ENCODE data around the gene IDI2. TPM values are rescaled to one million over a fixed set of nuclear protein-coding genes. Genes with fewer than 3 reads are reported as not detected.

IDI2 gene
- total and polyA plus RNA-seq, 2 of the 13 experiments (the other 11 are each of a cell fraction or from before 2014, with no cell fraction given), result not detected

GRCh38 chr10:1056326-1057105 is 30.9 kb upstream of the IDI2 start, which contains the start of gene WDR37 (continued):
- no peak for TF ChIP-seq ZUFSP (CRISPR knock-in tag; IDR thresholded peaks at IDR 0.05; ENCODE audit: borderline replicate concordance)
- TF ChIP-seq DZIP1 (CRISPR knock-in tag; IDR thresholded peaks at IDR 0.05), result 0 out of 2 replicates have a peak, but pooled peaks have one; percentile 22
- no peak for TF ChIP-seq NCOA2 (CRISPR knock-in tag; IDR thresholded peaks at IDR 0.05)
- TF ChIP-seq HDAC2 (CRISPR knock-in tag; IDR thresholded peaks at IDR 0.05), result peak; percentile 41
- TF ChIP-seq HBP1 (CRISPR knock-in tag; IDR thresholded peaks at IDR 0.05; ENCODE audit: low read depth), result 0 out of 2 replicates have a peak, but pooled peaks have one; percentile 23
- TF ChIP-seq TFAP4 (IDR thresholded peaks at IDR 0.05; ENCODE audit: borderline replicate concordance, low read depth), result peak; percentile 24; the same call in 1 of the 2 replicates
- TF ChIP-seq ZNF576 (CRISPR knock-in tag; IDR thresholded peaks at IDR 0.05), result no peak
- peak; percentile 23; the same call in 1 of the 2 replicates for TF ChIP-seq ZBTB26 (CRISPR knock-in tag; IDR thresholded peaks at IDR 0.05; ENCODE audit: borderline replicate concordance)
- no peak for TF ChIP-seq TRIM22 (IDR thresholded peaks at IDR 0.05)
- TF ChIP-seq GPN1 (CRISPR knock-in tag; IDR thresholded peaks at IDR 0.05; ENCODE audit: borderline replicate concordance), result no peak
- TF ChIP-seq CREM (IDR thresholded peaks at IDR 0.05), result no peak; the same call in 1 of the 2 replicates
- TF ChIP-seq CREM (CRISPR knock-in tag; IDR thresholded peaks at IDR 0.05), result no peak
- no peak for TF ChIP-seq ZMAT5 (CRISPR knock-in tag; IDR thresholded peaks at IDR 0.05; ENCODE audit: borderline replicate concordance, low read depth)
- no peak for TF ChIP-seq RXRA (CRISPR knock-in tag; IDR thresholded peaks at IDR 0.05)
- no peak for TF ChIP-seq SMARCE1 (IDR thresholded peaks at IDR 0.05; ENCODE audit: borderline replicate concordance)
